Measurements from ENCODE around the gene FARS2.
A peak's percentile ranks its signal among the peaks of the same experiment; 100 is the strongest.

The FARS2 gene

DNA sequence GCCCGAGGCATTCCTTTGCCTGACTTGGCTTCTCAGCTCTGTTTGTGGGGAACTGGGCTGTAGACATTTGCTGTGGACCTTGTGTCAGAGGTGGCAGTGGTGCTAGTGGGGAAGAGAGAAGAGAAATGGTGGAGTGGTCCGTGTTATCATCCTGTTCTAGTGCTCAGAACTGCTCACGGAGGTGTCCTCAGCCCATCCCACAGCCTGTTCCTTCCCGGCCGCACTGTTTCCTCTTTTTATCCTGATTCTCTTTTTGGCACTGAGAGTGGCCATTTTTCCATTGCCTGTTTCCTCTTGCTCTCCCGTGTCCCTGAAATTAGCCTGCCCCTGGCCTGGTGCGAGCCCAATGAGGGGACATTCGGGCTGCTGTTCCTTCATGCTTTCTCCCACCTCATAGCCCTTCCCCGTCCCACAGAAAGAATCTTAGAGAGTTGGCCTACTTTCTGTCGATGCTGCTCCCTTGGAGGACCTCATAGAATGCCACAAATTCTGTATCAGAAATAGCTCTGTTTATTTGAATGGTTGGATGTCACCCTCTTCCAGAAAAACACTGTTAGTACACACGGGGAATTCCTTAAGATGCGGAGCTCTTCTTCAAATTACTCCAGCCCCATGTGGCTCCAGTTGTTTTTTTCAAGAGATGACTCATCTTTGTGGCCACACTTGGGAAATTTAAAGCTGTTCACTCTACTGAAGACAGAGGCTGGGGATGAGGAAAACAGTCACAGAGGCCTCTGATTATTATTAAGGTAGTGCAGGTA, 26.1 kb downstream of the FARS2 start:
- DNase-seq: no peak

DNA sequence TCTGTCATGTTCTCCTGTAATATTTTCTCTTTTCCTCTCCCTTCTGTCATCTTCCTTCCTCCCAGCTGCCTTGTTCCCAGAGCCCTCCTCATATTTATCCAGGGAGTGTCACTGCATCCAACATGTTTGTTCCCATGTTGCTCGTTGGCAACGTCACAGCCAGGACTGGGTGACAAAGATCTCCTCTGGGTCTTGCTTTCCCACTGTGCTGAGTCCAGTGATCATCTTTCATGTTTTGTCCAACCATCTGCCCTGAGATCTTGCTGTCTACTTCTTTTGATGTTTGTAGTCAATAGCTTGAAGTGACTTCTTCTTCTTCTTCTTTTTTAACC, 26.6 kb downstream of the FARS2 start:
- DNase-seq: no peak

DNA sequence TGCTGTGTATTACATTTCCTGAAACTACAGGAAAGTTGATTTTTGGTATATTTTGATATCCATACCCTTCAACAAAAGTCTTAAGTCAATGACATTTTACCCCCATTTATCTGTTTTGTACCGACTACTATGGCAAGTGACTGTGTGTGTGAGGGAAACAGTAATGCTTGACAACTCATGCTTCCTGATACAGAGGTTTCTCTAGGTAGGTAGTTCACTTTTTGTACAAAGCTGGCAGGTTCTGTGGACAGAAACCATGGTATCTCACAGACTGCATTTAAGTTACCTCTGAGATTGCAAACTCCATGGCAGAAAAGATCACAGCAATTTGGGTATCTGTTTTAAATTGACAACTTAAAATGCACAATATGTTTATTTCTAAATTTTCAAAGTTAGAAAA, 28.8 kb downstream of the FARS2 start:
- no peak for DNase-seq

DNA sequence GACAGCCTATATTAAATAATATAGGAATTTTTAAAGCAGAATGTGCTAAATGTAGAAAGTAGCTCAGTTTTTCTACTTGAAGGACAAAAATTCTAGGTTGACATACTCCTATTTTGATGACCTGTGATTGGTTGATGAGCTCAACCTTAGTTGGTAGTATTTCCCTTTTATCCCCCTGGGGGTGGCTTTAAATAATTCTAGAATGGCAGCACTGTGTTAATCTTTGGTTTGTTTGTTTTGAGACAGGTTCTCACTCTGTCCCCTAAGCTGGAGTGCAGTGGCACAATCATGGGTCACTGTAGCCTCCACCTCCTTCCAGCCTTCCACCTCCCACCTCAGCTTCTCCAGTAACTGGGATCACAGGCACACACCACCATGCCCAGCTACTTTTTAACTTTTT, 29.2 kb downstream of the FARS2 start:
- DNase-seq: no peak

DNA sequence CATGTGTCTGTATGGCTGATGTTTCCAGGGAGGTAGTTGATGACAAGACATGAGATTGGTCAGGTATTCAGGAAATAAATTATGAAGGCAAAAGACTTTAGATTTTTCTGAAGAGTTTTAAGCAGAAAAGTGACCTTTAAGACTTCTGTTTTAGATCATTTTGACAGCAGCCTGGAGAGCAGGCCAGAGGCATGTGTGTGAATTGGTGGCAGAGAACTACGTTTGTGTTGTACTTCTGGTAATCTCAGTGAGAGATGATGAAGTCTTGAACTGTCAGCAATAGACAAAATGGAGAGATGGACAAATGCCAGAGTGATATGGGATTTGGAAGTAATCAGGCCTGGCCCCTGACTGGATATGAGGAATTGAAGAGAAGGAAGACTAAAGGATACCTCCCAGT, 30.8 kb downstream of the FARS2 start:
- DNase-seq: no peak

DNA sequence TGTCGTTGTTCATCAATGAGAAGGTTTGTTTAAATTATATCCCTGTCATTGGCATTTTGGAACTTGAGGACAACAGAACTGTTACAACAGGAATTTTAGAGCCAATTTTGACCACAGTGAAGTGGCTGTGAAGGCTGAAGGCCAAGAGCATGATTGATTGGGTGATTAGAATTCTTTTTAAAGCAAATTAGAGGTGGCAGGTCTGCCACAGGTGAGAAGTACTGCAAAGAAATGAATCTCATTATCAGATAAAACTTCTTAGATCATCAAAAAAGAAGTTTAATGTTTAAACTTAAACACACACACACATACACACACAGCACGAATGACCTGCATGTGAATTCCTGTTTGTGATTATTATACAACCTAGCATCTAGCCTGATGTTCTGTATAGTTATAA, 32.4 kb downstream of the FARS2 start:
- no peak for DNase-seq

DNA sequence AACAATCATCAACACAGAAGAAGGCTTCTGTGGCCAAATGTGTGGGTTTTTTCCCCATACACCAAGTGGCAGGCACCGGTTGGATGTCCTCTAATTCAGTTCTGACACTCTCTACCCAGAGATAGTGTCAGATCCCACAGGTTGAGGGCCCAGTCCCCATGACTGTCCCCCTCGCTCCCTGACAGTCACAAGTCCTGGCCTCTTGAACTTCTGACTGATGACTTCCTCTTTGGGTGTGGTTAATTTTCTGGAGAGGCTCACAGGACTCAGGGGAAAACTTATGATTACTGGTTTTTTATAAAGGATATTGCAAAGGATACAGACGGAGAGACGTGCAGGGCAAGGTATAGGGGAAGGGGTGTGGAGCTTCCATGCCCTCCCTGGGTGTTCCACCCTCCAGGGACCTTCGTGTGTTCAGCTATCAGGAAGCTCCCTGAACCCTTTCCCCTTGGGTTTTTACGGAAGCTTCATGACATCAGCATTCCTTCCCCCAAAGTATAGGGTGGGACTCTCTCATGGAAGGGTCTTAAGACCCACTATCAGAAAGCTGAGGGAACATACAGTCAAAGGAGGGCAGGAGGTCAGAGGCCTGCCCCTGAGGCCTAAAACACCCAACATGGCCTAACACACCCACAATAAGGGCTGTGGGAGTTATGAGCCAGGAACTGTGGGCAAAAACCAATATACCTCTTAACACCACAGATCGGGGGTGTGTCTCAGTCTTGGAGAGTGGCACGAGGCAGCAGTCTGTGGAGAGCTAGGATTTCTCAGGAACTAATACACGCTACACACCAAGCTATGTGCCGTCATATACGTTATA, 33.3 kb downstream of the FARS2 start:
- no peak for DNase-seq

DNA sequence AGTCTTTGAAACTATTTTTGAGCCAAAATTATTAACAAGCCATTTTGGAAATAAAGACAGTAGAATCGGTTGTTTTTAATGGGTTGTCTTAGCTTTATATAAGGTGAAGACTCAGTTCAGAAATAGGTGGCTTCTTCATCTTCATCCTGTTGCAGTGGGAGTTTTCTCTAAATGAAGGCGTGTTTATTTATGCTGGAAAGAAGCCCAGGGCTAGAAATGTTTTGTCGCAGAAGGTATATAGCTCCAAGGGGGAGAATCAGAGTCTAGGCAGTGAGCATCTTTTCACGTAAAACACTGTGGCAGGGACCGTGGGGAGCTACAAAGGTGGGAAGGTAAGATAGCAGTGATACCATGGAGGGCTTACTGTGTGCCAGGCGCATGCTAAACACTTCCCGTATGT, 34.3 kb downstream of the FARS2 start:
- DNase-seq: no peak

DNA sequence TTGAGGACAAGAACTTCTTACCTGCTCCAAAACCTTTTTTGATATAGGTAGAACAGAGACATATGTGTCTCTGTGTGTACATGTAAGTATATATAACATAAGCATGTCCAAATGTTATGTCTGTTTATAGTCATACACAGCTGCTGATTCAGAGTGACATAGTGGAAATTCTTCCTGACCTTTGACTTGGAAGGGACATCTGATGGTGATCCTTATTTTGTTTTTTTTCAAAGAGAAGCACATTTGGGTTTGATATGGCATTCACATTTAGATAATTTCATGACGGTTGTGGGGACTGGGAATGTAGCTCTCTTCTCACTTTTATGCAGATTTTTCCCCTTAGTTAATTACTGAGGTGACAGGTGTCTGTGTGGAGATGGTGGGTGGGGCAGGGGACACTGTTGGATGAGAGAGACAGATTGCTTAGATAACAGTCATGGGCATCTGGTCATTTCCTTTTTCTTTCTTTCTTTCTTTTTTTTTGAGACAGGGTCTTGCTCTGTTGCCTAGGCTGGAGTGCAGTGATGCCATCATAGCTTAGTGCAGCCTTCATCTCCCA, 39.0 kb downstream of the FARS2 start:
- DNase-seq: no peak

DNA sequence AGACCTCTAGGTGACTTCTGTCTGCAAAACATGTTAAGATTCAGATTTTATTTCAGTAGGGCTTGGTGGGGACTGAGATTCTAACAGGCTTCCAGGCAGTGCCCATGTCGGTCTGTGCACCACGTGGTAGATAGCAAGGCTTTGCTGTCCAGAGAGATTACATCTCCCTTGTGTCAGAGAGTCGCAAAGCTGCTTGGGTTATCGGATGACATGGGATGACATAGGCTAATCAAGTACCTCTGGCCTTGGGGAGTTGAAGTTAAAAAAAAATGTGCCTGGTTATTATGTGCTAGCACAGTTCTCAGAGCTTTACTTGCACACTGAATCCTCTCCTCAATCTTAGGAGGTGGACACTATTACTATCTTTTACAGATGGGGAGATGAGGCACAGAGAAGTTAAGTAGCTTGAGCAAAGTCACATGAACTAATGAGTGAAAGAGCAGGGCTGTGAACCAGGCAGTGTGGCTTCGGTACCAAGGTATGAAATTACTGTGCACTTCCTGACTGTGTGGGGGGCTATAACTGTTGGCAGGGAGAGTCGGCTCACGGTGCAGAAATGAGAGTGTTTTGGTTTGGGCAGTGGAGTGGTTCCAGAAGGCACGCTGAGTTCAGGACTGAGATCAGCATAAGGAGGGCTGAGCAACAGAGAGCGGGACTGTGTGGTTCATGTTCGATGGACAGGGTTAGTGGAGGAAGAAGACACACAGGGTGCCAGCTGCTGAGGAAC, 41.1 kb downstream of the FARS2 start:
- DNase-seq: no peak

DNA sequence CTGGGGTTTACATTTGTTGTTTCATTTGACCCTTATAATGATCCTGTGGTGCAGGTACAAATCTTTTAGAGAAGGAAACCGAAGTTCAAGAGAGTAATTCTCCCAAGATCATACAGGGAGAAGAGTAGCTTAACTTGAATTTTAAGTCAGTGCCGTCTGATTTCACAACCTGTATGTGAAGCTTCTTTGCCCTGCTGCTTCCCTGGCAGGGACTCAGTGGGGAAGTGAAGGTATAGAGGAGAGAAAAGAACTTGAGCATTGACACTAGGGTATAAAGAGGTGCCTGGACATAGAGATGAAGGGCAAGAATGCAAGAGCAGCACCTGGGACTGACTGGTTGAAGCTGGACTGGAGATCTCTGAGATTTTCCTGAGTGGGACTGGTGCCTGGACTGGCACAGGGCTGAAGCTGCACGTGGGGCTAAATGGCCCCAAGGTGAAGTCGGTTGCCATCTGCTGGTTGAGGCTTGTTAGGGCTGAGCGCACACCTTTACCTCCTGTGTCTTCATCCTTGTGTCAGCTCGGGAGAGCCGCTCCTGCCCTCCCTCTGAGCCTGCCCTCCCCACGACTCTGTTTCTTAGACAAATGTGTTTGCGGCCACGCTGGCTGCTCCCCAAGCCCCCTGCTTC, 41.8 kb downstream of the FARS2 start:
- DNase-seq: peak; percentile 55

DNA sequence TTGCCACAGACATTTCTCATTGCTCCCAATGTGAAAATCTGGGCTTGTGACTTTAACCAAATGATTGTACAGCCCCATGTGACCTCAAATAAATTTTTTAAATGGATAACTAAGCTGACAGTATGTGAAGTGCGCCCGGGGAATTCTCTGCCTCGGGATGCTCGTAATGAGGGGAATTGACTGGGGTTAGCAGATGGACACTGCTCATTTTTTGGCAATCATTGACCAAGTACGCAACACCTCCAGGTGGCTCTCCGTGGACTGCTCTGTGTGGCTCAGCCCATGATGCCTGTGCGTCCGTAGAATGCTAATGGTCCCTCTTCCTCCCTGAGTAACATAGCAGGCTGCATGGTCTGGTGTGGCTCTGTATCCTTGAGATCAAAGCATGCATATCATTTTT, 42.4 kb downstream of the FARS2 start:
- DNase-seq: no peak

DNA sequence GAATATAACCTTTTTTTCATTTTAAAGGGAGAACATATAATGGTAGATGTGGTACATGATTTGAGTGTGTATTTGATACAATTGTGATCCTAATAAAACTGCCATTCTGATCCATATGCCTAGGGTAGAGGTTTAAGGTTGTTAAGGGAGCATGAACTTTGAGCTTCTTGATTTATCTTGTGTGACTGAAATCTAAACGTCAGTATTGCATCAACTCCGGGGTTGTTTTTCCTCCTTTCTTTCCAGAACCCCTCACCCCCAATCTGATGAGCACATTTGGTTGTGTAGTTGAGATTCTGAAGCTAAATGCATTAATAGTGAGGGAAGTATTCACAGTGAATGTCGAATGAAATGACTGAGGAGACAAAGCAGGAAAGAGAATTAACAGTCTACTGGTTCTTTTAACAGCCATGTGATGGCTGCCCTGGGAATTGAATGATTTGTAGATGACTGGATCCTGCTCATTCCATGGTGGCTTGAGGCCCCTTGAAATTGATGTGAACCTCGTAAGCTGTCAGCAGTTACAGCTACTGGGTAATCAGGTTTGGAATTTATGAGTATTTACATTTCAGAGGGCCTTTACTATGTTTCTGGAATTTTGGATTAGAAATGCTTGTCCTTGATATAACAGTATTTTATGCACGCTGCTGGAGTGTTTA, 44.8 kb downstream of the FARS2 start:
- DNase-seq: no peak

DNA sequence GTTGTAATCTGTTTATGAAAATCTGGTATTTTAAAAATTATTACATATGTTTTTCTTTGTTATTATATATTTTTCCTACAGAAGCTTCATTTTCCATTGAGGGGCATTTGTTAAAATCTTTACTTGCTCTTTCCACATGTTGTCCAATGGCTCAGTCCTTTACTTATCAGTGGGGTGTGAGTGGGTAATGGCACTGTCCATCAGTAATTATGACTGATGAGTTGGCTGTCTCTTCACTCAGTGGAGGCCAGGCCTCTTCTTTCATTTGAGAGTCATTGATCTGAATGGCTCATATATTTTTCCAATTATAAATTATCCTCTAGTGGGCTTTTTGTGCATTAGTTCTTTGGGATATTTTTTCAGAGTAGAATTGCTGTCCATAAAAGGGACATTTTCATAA, 45.7 kb downstream of the FARS2 start:
- no peak for DNase-seq

DNA sequence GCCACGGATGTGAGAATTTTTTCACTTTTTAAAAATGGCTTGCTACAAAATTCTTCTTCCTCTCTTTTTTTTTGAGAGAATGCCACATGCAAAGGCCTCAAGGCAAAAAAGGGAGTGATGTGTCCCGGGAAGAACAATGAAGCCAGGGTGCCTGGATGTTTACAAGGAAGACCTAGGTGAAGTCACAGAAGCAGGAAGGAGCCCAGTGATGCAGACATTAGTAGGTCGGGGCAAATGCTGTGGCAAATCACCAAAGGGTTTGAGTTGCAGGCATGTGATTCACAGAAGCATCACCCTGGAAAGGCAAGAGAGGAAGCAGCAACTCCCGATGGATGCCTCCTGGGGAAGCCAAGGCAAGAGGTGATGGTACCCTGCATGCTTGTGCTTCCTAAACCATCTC, 46.8 kb downstream of the FARS2 start:
- no peak for DNase-seq

DNA sequence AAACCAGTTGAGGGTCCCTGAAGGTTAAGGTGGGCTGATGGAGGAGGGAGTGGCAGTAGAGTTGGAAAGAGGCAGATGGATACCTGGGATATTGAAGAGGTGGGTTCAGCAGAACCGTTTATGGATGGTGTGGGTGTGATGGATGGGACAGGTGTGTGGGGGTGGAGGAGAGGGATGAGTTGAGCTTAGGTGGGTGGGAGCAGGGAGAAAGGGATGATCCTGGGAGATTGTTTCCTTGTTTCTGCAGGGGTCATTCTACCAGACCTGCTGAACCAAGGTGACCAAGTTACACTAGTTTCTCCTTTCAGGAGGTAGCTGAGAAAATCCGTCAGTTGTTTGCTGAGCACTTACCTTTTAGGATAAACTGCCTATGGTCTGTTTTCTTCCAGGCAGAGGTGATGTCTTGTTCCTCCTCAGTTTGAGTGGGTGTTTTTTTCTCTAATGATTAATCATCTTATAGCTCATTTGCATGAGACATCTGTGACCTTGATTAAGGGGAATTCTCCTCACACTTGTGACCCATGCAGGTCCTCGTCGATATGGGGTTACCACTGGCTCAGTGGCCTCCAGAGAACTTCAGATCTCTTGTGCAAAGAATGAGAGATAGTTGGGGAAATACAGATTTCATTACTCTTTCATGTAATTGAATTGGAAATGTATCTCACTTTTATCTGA, 53.0 kb downstream of the FARS2 start:
- no peak for DNase-seq

DNA sequence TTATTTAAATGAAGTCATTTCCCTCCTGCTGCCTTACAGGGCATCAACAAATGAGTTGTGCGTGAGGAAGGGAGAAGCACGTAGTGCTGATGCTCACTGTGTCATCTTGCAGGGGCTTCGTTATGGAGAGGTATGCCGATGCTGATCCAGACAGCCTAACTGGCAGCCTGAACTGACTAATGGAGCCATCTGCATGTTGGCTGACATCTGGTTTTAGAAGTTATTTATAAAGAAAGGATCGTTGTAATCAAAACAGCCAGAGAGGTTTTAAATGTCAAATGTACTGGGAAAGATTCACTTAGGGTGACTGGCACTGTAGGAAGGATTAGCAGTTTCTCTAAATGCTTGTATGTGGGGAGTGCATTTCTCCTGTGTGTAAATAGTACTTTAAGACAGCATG, 54.6 kb downstream of the FARS2 start:
- no peak for DNase-seq

DNA sequence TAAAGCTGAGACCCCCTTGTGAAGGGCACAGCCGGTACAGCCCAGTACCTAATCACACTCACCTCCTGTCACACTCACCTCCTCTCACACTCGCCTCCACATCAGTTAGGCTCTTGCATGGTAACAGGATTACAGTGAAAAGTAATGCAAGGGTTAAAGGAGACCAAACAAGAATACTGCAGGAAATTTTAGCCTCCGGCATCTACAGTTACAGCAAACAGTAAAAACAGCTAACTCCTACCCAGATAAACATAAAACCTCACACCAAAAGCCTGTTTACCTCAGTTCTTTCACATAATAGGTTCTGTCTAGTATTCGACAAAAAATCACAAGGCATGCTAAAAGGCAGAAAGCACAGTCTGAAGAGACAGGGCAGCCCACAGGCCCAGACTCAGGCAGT, 55.6 kb downstream of the FARS2 start:
- no peak for DNase-seq

DNA sequence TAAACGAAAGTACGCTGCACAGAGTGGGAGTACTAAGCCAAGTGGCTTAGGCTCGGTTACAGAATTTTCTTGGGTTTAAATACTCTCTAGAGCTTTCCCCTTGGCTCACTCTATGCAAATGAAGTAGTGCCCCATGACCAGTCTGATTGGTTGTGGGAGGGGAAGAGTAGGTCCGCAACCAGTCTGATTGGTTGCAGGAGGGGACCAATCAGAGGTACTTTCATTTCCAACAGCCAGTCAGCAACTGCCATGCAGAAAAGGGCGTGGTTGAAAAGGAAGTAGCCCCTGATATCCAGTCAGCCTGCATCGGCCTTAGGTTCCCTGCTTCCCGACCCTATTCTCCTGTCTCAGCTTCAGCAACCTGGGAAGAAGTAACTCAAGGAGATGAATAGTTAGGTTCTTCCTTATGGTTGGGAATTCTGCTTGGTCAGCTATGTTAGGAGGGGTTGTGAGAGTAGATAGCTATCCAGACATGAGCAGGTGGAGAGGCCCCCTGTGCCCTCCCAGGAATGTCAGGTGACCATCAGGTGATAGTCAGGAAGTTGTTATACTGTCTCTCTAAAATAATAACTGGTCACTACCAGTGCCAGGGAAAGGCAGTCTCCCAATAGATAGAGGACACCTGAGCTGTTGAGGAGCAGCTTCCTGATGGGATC, 57.4 kb downstream of the FARS2 start:
- no peak for DNase-seq

DNA sequence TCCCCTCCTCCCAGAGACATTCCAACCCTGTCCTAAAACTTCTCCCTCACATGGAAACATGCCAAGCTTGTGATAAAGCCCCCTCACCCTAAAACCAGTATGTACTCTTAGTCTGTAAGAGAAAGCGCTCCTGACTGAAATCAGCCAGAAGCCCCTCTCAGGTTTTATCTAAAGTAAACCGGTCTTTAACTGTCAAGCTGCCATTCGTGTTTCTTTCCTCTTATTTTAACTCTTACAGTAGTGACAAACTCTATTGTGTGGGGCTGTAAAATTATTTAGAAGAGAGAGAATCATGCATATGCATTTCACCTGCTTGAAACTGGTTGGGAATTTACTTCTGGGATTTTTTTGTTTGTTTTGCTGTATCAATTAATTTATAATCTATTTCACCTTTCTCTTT, 62.7 kb downstream of the FARS2 start:
- DNase-seq: no peak

DNA sequence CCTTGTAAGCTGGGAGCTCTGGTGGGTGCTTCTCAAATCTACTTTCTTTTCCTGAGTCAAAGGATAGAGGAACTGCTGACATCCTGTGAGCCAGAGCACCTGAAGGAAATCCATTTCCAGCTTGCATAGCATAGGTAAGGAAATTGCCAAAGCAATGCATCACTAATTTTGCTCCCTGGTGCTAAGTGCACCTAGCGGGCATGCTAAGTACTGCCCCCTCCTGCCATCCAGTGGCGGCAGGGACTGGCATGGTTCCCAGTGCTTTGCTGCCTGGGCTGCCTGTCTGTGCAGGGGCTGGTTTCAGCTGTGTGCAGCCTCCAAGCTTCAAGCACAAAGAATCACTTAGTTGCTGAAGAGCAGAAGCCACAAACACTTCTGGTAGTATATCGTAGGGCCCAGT, 63.9 kb downstream of the FARS2 start:
- DNase-seq: no peak
